Lung (tissue), 12 donors: ENCODE measurements around the gene COL18A1. TPM values are rescaled to one million over a fixed set of nuclear protein-coding genes. Genes with fewer than 3 reads are reported as not detected.

Experiments used
- ATAC-seq: fragments of 200-7000 bp; cut with Tn5 transposase; one replicate; pipeline ENCODE4 v1.9.1; 2020; ENCODE audit warnings: moderate number of reproducible peaks; ENCODE audit not compliant: insufficient read depth, low FRiP score
- DNase-seq, 3 donors: peaks; one replicate each; pipeline ENCODE4 v3.0.0-alpha.2; 2013 to 2017
- H3K27ac ChIP-seq, 2 donors: one replicate each; pipeline ENCODE4 v1.5.1; 2013; ENCODE audit warnings: mild to moderate bottlenecking in 2 of 2, moderate library complexity in 2 of 2, control low read depth in 1 of 2, inconsistent platforms in 1 of 2, low read depth in 1 of 2, low read length in 1 of 2
- H3K27me3 ChIP-seq, 3 donors: one replicate each; pipeline ENCODE4 v1.5.1; 2013; ENCODE audit warnings: low read length in 2 of 3; ENCODE audit not compliant: control insufficient read depth in 3 of 3, insufficient read depth in 3 of 3
- H3K36me3 ChIP-seq, 4 donors: one replicate each; pipeline ENCODE4 v1.5.1; 2013; ENCODE audit warnings: low read length in 4 of 4, mild to moderate bottlenecking in 1 of 4, moderate library complexity in 1 of 4; ENCODE audit not compliant: control insufficient read depth in 4 of 4, insufficient read depth in 4 of 4
- H3K4me1 ChIP-seq, 5 donors: one replicate each; pipeline ENCODE4 v1.5.1; 2013; ENCODE audit warnings: low read length in 5 of 5, mild to moderate bottlenecking in 2 of 5, moderate library complexity in 1 of 5; ENCODE audit not compliant: control insufficient read depth in 5 of 5, insufficient read depth in 5 of 5
- H3K4me3 ChIP-seq: one replicate; pipeline ENCODE4 v1.5.1; 2013; ENCODE audit warnings: mild to moderate bottlenecking, control low read depth, moderate library complexity
- H3K9ac ChIP-seq, 2 donors: one replicate each; pipeline ENCODE4 v1.5.1; 2013; ENCODE audit warnings: low read length in 2 of 2, control low read depth in 1 of 2; ENCODE audit not compliant: insufficient read depth in 1 of 2
- H3K9me3 ChIP-seq, 4 donors: one replicate each; pipeline ENCODE4 v1.5.1; 2013; ENCODE audit warnings: low read length in 3 of 4, mild to moderate bottlenecking in 1 of 4, moderate library complexity in 1 of 4; ENCODE audit not compliant: control insufficient read depth in 4 of 4, insufficient read depth in 3 of 4
- CTCF ChIP-seq: IDR thresholded peaks from 2 replicates; pipeline ENCODE4 v1.5.1; 2012; ENCODE audit warnings: mild to moderate bottlenecking; ENCODE audit errors: control extremely low read depth, extremely low read depth
- WGBS, 2 donors: extraction: QIAGEN DNeasy Blood & Tissue Kit; methylation state at CpG; one replicate each; pipeline ENCODE4 v1.1.7; 2013; 5-methylcytosine and 5-hydroxymethylcytosine counted together
- polyA plus RNA-seq, 2 donors: library from polyadenylated mRNA; stranded (reverse); fragments of 200-250 nt; gene quantifications; one replicate each; pipeline ENCODE4 v1.2.1, GENCODE V29; 2013
- total RNA-seq, 2 donors: library from RNA; depleted of rRNA in 1 of 2; stranded (reverse); fragments of >200 nt in 1 of 2; gene quantifications; one replicate each; pipeline ENCODE4 v1.2.1, GENCODE V29; 2014 to 2021
- donor health status: control.
- donor health status: control.
- donor health status: Bipolar disorder and iron deficiency.
- donor health status: healthy.
- donor health status: DM: yes; HTN: yes; CAD: no.

The COL18A1 gene
- total and polyA plus RNA-seq, 4 donors, result 42.7 to 102 (median 45.8) TPM

DNA sequence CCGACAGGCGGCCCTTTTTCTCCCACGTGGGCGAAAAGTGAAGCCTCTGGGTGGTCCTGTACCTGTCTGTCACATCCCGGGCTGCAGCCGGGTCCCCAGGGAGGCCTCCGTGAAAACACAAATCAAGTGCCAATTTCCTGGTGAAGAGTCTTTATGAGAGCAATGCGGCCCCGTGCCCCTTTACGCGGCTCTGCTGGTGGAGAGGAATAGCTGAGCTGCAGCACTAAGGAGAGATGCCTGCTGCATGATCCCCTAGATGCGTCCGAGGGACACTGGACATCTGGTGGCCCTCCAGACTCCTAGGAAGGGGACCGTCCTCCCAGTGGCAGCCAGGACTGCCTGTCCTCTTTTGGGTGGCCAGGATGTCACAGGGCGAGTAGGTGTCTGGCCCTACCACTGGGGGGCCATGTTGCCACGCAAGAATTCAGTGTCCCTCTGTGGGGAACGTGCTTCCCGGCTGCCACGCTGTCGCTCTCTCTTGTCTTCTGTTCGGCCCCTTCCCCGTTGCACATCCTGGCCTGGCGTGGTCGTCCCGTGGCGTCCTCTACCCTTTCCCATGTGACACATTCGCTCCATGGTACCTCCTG lies 38.7 kb downstream of the COL18A1 start:
- TF ChIP-seq CTCF, result no peak
- no peak overlapping the region for H3K4me3 ChIP-seq
- no peak overlapping the region for H3K9ac ChIP-seq
- H3K36me3 ChIP-seq, result peaks cover 0 to 3% (median 0%) of the 10 kb centered on the region in 4 donors
- no peak overlapping the region for H3K27ac ChIP-seq
- WGBS, 2 donors, result 86 to 90% methylated on average over 27 of the region's 27 CpGs
- peaks cover 0 to 10% (median 4%) of the 10 kb centered on the region in 5 donors for H3K4me1 ChIP-seq
- peaks cover 0 to 3% (median 1%) of the 10 kb centered on the region in 4 donors for H3K9me3 ChIP-seq
- ATAC-seq (no peak), DNase-seq (no peak)
- H3K27me3 ChIP-seq, result peaks cover 0 to 3% (median 0%) of the 10 kb centered on the region in 3 donors

- no peak for ATAC-seq
- peaks cover 0 to 3% (median 0%) of the 10 kb centered on the region in 4 donors for H3K36me3 ChIP-seq
- DNase-seq, result no peak
- H3K27ac ChIP-seq, result no peak overlapping the region
- 75% methylated on average over 19 of the region's 19 CpGs for WGBS, 2 donors
- H3K9me3 ChIP-seq, result peaks cover 0 to 3% (median 1%) of the 10 kb centered on the region in 4 donors
- no peak for TF ChIP-seq CTCF
- no peak overlapping the region for H3K4me3 ChIP-seq
- H3K9ac ChIP-seq, result no peak overlapping the region
- peaks cover 0 to 10% (median 0%) of the 10 kb centered on the region in 5 donors for H3K4me1 ChIP-seq
- H3K27me3 ChIP-seq, result peaks cover 0 to 3% (median 0%) of the 10 kb centered on the region in 3 donors
Observed at GRCh38 chr21:45444385-45444784, 39.4 kb downstream of the COL18A1 start.

GRCh38 chr21:45445369-45445768 lies 40.4 kb downstream of the COL18A1 start:
- DNase-seq (no peak), ATAC-seq (no peak)
- Histone ChIP-seq H3K9ac (no peak overlapping the region), H3K27me3 (peaks cover 0 to 3% (median 0%) of the 10 kb centered on the region in 3 donors), H3K4me3 (no peak overlapping the region), H3K9me3 (peaks cover 0 to 3% (median 1%) of the 10 kb centered on the region in 4 donors), H3K4me1 (peaks cover 0 to 8% (median 0%) of the 10 kb centered on the region in 5 donors), H3K27ac (no peak overlapping the region), H3K36me3 (peaks cover 0 to 3% (median 0%) of the 10 kb centered on the region in 4 donors)
- no peak for TF ChIP-seq CTCF
- 91 to 92% methylated on average over 9 of the region's 9 CpGs for WGBS, 2 donors

GRCh38 chr21:45447821-45448220 lies 42.9 kb downstream of the COL18A1 start:
- Histone ChIP-seq H3K4me3 (no peak overlapping the region), H3K27ac (no peak overlapping the region), H3K36me3 (peaks cover 0 to 3% (median 0%) of the 10 kb centered on the region in 4 donors), H3K9me3 (peaks cover 0 to 3% (median 1%) of the 10 kb centered on the region in 4 donors), H3K4me1 (peaks cover 0 to 8% (median 2%) of the 10 kb centered on the region in 5 donors), H3K9ac (no peak overlapping the region), H3K27me3 (peaks cover 0 to 3% (median 0%) of the 10 kb centered on the region in 3 donors)
- 89% methylated on average over 8 of the region's 8 CpGs for WGBS, 2 donors
- ATAC-seq, result no peak
- no peak for DNase-seq
- no peak for TF ChIP-seq CTCF
